Measurements from ENCODE around the gene FBXL13. TPM values are rescaled to one million over a fixed set of nuclear protein-coding genes. Genes with fewer than 3 reads are reported as not detected.

Gene FBXL13
- total and polyA plus RNA-seq, 2 of the 8 experiments (the other 6 are each of a cell fraction or from before 2014, with no cell fraction given), result 1.2 to 2.8 TPM

DNA sequence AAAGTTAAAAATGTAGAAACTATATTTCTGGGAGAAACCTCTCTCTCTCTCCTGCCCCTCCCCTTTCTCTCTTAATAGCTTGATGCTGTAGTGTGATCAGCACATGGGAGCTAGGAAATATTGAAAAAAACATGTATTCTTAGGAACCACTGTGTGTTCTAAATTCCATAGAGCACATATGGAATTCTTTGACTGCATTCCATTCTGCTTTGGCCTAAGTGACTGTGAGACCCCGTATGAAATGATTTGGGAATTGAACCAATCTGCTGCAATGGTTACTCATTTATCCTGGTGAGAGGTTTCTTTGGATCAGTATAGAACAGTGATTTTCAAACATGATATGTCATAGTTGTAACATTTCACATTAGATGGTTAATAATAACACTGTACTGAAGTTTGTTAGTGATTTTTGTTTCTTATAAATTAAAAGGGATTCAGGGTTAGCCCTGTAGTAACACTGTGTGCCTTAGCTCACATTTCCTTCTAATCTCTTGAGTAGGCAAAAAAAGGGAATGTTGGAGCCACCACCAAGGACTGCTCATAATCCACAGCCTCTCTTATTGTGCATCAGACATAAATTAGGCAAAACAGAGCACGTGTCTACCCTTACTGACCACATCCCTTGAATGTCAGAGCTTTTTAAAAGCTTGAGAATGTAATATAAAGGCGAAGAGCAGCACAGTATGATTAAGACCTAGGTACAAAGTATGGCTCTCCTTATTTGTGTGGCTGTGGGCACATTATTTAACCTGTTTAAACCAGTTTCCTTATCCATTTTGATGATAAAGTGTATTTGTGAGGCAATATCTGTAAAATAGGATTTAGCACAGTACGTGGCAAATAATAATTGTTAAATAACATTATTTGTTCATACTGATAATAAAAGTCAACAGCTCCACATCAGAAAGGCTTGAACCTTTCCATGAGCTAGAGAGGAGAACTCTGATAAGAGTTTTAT is 256.7 kb downstream of the FBXL13 start:
- Histone ChIP-seq H4K91ac (replicated peaks; ENCODE audit: insufficient read length, low read length) (no peak overlapping the region), H2BK20ac (ENCODE audit: low read length) (no peak overlapping the region), H3K27ac (ENCODE audit: low read depth, low read length) (no peak overlapping the region), H4K8ac (ENCODE audit: extremely low read depth, insufficient read depth, low read length) (no peak overlapping the region), H3K9me3 (ENCODE audit: insufficient read depth in 2 of 2, low read depth in 1 of 2, low read length in 1 of 2) (no peaks in the 10 kb centered on the region), H4K5ac (ENCODE audit: insufficient read length, low read depth, low read length) (no peak overlapping the region), H2AFZ (ENCODE audit: low read length) (no peak overlapping the region), H2BK5ac (ENCODE audit: low read depth, low read length) (no peak overlapping the region), H2BK120ac (replicated peaks; ENCODE audit: low read depth, low read length) (no peak overlapping the region), H3K79me2 (ENCODE audit: control insufficient read depth in 1 of 2, insufficient read depth in 2 of 2, low read length in 2 of 2) (no peaks in the 10 kb centered on the region), H2BK12ac (ENCODE audit: low read depth, low read length) (no peak overlapping the region), H2BK15ac (ENCODE audit: low read length) (no peak overlapping the region), H3K4me1 (replicated peaks in 1 of 4; ENCODE audit: control insufficient read depth in 3 of 4, insufficient read depth in 4 of 4, low read length in 3 of 4) (no peaks in the 10 kb centered on the region), H3K4me2 (ENCODE audit: insufficient read depth in 1 of 2, low read depth in 2 of 2, low read length in 2 of 2) (no peak overlapping the region), H3K14ac (ENCODE audit: insufficient read length) (no peak overlapping the region), H3K23ac (ENCODE audit: insufficient read length) (no peak overlapping the region), H4K20me1 (replicated peaks in 1 of 2; ENCODE audit: control insufficient read depth in 1 of 2, insufficient read depth in 2 of 2, low read length in 2 of 2) (no peaks in the 10 kb centered on the region), H3K18ac (ENCODE audit: extremely low read depth, low read length) (no peak overlapping the region), H2AK5ac (ENCODE audit: low read depth, low read length) (no peak overlapping the region), H3K36me3 (ENCODE audit: control insufficient read depth in 2 of 4, insufficient read depth in 4 of 4, low read length in 3 of 4) (0 out of 8 replicates have a peak, but pooled peaks cover 0 to 2% (median 0%) of the 10 kb centered on the region in 4 experiments), H3K4me3 (ENCODE audit: extremely low read depth in 1 of 4, insufficient read depth in 2 of 4, low read depth in 3 of 4, low read length in 4 of 4) (no peak overlapping the region), H3K27me3 (replicated peaks in 1 of 4; ENCODE audit: control insufficient read depth in 3 of 4, extremely low read depth in 1 of 4, insufficient read depth in 3 of 4, low read length in 3 of 4) (no peaks in the 10 kb centered on the region), H3K4ac (replicated peaks; ENCODE audit: insufficient read length, low read depth, low read length) (no peak overlapping the region), H3K9ac (replicated peaks in 1 of 4; ENCODE audit: extremely low read depth in 1 of 4, low read depth in 3 of 4, low read length in 3 of 4) (no peak overlapping the region), H3K79me1 (ENCODE audit: low read depth, low read length) (no peaks in the 10 kb centered on the region), H3K23me2 (ENCODE audit: low read depth, low read length) (no peaks in the 10 kb centered on the region), H3K56ac (replicated peaks; ENCODE audit: insufficient read length, low read depth, low read length) (no peak overlapping the region)
- no peak for DNase-seq (ENCODE audit: low read depth in 1 of 2, low spot score in 2 of 2)
- ChIA-PET POLR2A (ENCODE audit: partially characterized antibody) (no interaction called here), CTCF (ENCODE audit: partially characterized antibody) (interaction anchor here (0.7 kb wide), 1 partner anchor 9 kb away, joined by 3 read pairs; no protein-coding TSS in a partner anchor)
- no peak for FAIRE-seq
- WGBS, 2 experiments (ENCODE audit: extremely low coverage in 1 of 2, insufficient coverage in 1 of 2, insufficient read length in 1 of 2, insufficient replicate concordance in 2 of 2, low coverage in 1 of 2, low lambda C conversion rate in 2 of 2, missing lambda C conversion rate in 1 of 2), result 89% methylated on average over 4 of the region's 4 CpGs; no CpG with 5 or more reads in 1 of the 2 experiments
- TF ChIP-seq JUN (IDR thresholded peaks at IDR 0.05; ENCODE audit: low read depth, low read length) (no peak), BRCA1 (IDR thresholded peaks at IDR 0.05; ENCODE audit: low read depth, low read length) (no peak), EGR1 (IDR thresholded peaks at IDR 0.05; ENCODE audit: borderline replicate concordance, low read depth, low read length) (no peak), GTF2F1 (IDR thresholded peaks at IDR 0.05; ENCODE audit: borderline replicate concordance, low read depth, low read length) (no peak), CEBPB (IDR thresholded peaks at IDR 0.05; ENCODE audit: low read depth, low read length) (no peak), KDM4A (IDR thresholded peaks at IDR 0.05; ENCODE audit: low read depth, low read length, severe bottlenecking) (no peak), CHD1 (IDR thresholded peaks at IDR 0.05; ENCODE audit: low read depth, low read length) (no peak), BCL11A (IDR thresholded peaks at IDR 0.05; ENCODE audit: low read depth in 2 of 2, low read length in 2 of 2) (no peak), RBBP5 (IDR thresholded peaks at IDR 0.05; ENCODE audit: borderline replicate concordance, low read depth, low read length) (no peak)

Data from H1 (cell line).